Esophagus squamous epithelium (tissue), 5 donors: Measurements from ENCODE around the gene KRTAP9-3. TPM values are rescaled to one million over a fixed set of nuclear protein-coding genes. Genes with fewer than 3 reads are reported as not detected.

Source experiments
- DNase-seq: peaks from one replicate; lab custom pipeline; 2025; lab: John Stamatoyannopoulos, UW
- H3K27ac ChIP-seq, 4 donors: fragments of 200-600 bp; sonication (generic); one replicate each; pipeline ENCODE4 v1.5.1; 2016 to 2019; ENCODE audit warnings: mild to moderate bottlenecking in 1 of 4
- H3K27me3 ChIP-seq, 4 donors: fragments of 200-600 bp; sonication (generic); 1 replicate in 3 of 4; 2 replicates in 1 of 4; pipeline versions ENCODE4 v1.5.1 to v1.6.0; 2017 to 2021; ENCODE audit warnings: antibody characterized with exemption in 1 of 4
- H3K36me3 ChIP-seq, 3 donors: fragments of 200-600 bp; sonication (generic); one replicate each; pipeline ENCODE4 v1.5.1; 2016 to 2019
- H3K4me1 ChIP-seq, 3 donors: fragments of 200-600 bp; sonication (generic); one replicate each; pipeline ENCODE4 v1.5.1; 2017 to 2019
- H3K4me3 ChIP-seq, 4 donors: fragments of 200-600 bp; sonication (generic); 1 replicate in 3 of 4; 2 replicates in 1 of 4; pipeline ENCODE4 v1.5.1; 2016 to 2019; ENCODE audit warnings: mild to moderate bottlenecking in 2 of 4, moderate library complexity in 1 of 4
- H3K9me3 ChIP-seq, 3 donors: fragments of 200-600 bp; sonication (generic); one replicate each; pipeline ENCODE4 v1.5.1; 2016 to 2019
- POLR2A ChIP-seq, 4 donors: fragments of 450-650 bp; IDR thresholded peaks; one replicate each; pipeline ENCODE4 v1.6.1; 2017; ENCODE audit warnings: antibody characterized with exemption in 4 of 4, mild to moderate bottlenecking in 4 of 4, moderate library complexity in 3 of 4
- WGBS, 2 donors: methylation state at CpG; one replicate each; pipeline ENCODE4 v1.1.5; 2018; 5-methylcytosine and 5-hydroxymethylcytosine counted together
- intact Hi-C: fragments of 100-400 bp; cut with DNase I; formaldehyde crosslinking; loops from one replicate; pipeline ENCODE4 v1.15.0; 2022
- small RNA-seq, 4 donors: library from RNA; depleted of rRNA; stranded (forward); fragments of <200 nt; gene quantifications; one replicate each; pipeline ENCODE3, GENCODE V24; 2016
- total RNA-seq, 4 donors: library from RNA; depleted of rRNA; stranded (reverse); fragments of >200 nt; gene quantifications; one replicate each; pipeline ENCODE4 v1.1.0, GENCODE V29; 2016
- TF ChIP-seq, protein P1 (sequence below), 6 experiments: fragments of 450-650 bp in 4 of 6; fragments of 200-600 bp in 2 of 6; sonication (generic) in 2 of 6; IDR thresholded peaks; one replicate each; pipeline ENCODE4 v1.5.1; 2016 to 2019; ENCODE audit warnings: antibody characterized with exemption in 6 of 6, mild to moderate bottlenecking in 4 of 6, moderate library complexity in 4 of 6
- donor health status: DM: yes; HTN: yes; CAD: no.

The KRTAP9-3 gene
- total RNA-seq, 4 donors from 2014 or later: not detected

DNA sequence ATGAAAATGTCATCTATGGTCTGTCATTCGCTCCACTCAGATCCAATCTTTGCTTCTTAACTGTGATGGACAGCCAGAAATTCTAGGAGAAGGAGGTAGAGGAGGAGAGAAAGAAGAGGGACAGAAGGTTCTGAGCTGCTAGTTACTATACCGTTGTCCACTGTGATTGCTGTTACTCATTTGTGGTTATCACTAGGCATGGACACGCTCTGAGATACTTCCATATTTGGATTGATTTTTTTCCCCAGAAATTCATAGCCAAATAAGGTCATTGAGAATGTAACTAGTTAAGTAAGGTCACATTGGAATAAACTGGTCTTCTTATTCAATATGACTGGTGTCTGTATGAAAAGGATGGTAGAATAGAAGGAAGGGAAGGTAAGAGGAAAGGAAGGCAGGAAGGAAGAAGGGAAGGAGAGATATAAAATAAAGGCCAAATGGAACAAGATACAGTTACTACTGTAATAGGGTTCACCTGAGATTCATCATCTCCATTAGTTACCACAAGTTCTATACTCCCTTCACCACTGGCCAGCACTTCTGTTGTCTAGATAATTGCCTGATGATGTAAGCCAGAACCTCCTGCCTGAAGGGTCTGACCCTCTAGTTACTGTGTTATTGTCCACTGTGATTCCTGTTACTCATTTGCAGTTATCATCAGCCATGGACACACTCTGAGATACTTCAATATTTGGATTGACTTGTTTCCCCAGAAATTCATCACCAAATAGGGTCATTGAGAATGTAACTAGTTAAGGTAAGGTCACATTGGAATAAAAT is 46.1 kb downstream of the KRTAP9-3 start:
- DNase-seq: no peak
- Histone ChIP-seq H3K27me3 (peaks cover 0 to 10% (median 0%) of the 10 kb centered on the region in 4 donors), H3K9me3 (no peaks in the 10 kb centered on the region), H3K36me3 (no peaks in the 10 kb centered on the region), H3K27ac (no peak overlapping the region), H3K4me1 (no peaks in the 10 kb centered on the region), H3K4me3 (no peak overlapping the region)
- intact Hi-C loops: no loop called here
- no peak for TF ChIP-seq POLR2A (IDR thresholded peaks at IDR 0.05)
- TF ChIP-seq, protein P1, sequence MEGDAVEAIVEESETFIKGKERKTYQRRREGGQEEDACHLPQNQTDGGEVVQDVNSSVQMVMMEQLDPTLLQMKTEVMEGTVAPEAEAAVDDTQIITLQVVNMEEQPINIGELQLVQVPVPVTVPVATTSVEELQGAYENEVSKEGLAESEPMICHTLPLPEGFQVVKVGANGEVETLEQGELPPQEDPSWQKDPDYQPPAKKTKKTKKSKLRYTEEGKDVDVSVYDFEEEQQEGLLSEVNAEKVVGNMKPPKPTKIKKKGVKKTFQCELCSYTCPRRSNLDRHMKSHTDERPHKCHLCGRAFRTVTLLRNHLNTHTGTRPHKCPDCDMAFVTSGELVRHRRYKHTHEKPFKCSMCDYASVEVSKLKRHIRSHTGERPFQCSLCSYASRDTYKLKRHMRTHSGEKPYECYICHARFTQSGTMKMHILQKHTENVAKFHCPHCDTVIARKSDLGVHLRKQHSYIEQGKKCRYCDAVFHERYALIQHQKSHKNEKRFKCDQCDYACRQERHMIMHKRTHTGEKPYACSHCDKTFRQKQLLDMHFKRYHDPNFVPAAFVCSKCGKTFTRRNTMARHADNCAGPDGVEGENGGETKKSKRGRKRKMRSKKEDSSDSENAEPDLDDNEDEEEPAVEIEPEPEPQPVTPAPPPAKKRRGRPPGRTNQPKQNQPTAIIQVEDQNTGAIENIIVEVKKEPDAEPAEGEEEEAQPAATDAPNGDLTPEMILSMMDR (IDR thresholded peaks at IDR 0.05): no peak
- WGBS, 2 donors: 78 to 83% methylated on average over 3 of the region's 3 CpGs

Small RNAs within 50 kb of the gene (small RNA-seq; reads per million reads assigned to genes)
- gene KRTAP4-17P: 0 reads per million in 4 donors
- gene KRTAP9-10P: 0 reads per million in 4 donors

Other genes with a start within 250 kb of the KRTAP9-3 start
- under 1 TPM in 1 of 4 donors, not detected in 3; 0.19 TPM for gene KRT40, start 248.1 kb upstream of the KRTAP9-3 start, total RNA-seq
- gene KRTAP3-3, start 238.3 kb upstream of the KRTAP9-3 start, total RNA-seq: not detected
- under 1 TPM in 1 of 4 donors, not detected in 3; 0.57 TPM for gene KRTAP3-2, start 232.5 kb upstream of the KRTAP9-3 start, total RNA-seq
- gene KRTAP3-1, start 223.3 kb upstream of the KRTAP9-3 start, total RNA-seq: not detected
- not detected for gene KRTAP1-5, start 205.2 kb upstream of the KRTAP9-3 start, total RNA-seq
- gene KRTAP1-4, start 202.3 kb upstream of the KRTAP9-3 start, total RNA-seq: not detected
- not detected for gene KRTAP1-3, start 197.6 kb upstream of the KRTAP9-3 start, total RNA-seq
- gene KRTAP1-1, start 191.0 kb upstream of the KRTAP9-3 start, total RNA-seq: not detected
- not detected for gene KRTAP2-1, start 185.1 kb upstream of the KRTAP9-3 start, total RNA-seq
- gene KRTAP2-2, start 177.2 kb upstream of the KRTAP9-3 start, total RNA-seq: not detected
- gene KRTAP2-3, start 172.3 kb upstream of the KRTAP9-3 start, total RNA-seq: not detected
- gene KRTAP2-4, start 166.6 kb upstream of the KRTAP9-3 start, total RNA-seq: not detected
- not detected for gene KRTAP4-7, start 148.3 kb upstream of the KRTAP9-3 start, total RNA-seq
- gene KRTAP4-8, start 134.3 kb upstream of the KRTAP9-3 start, total RNA-seq: not detected
- gene KRTAP4-16, start 130.2 kb upstream of the KRTAP9-3 start, total RNA-seq: not detected
- gene KRTAP4-9, start 127.1 kb upstream of the KRTAP9-3 start, total RNA-seq: not detected
- under 1 TPM in 1 of 4 donors, not detected in 3; 0.22 TPM for gene KRTAP4-11, start 114.1 kb upstream of the KRTAP9-3 start, total RNA-seq
- not detected for gene KRTAP4-12, start 108.3 kb upstream of the KRTAP9-3 start, total RNA-seq
- gene KRTAP4-6, start 91.9 kb upstream of the KRTAP9-3 start, total RNA-seq: not detected
- not detected for gene KRTAP4-5, start 82.6 kb upstream of the KRTAP9-3 start, total RNA-seq
- not detected for gene KRTAP4-4, start 71.7 kb upstream of the KRTAP9-3 start, total RNA-seq
- not detected for gene KRTAP4-3, start 64.2 kb upstream of the KRTAP9-3 start, total RNA-seq
- gene KRTAP4-2, start 54.2 kb upstream of the KRTAP9-3 start, total RNA-seq: not detected
- gene KRTAP4-1, start 47.5 kb upstream of the KRTAP9-3 start, total RNA-seq: not detected
- not detected for gene KRTAP9-1, start 42.6 kb upstream of the KRTAP9-3 start, total RNA-seq
- gene KRTAP9-2, start 5.8 kb upstream of the KRTAP9-3 start, total RNA-seq: not detected
- not detected for gene KRTAP9-8, start 5.5 kb downstream of the KRTAP9-3 start, total RNA-seq
- not detected for gene KRTAP9-4, start 17.2 kb downstream of the KRTAP9-3 start, total RNA-seq
- not detected for gene KRTAP9-9, start 22.9 kb downstream of the KRTAP9-3 start, total RNA-seq
- not detected for gene KRTAP9-6, start 32.9 kb downstream of the KRTAP9-3 start, total RNA-seq
- gene KRTAP9-7, start 43.2 kb downstream of the KRTAP9-3 start, total RNA-seq: not detected
- gene KRTAP29-1, start 70.4 kb downstream of the KRTAP9-3 start, total RNA-seq: not detected
- not detected for gene KRTAP16-1, start 76.9 kb downstream of the KRTAP9-3 start, total RNA-seq
- not detected for gene KRTAP17-1, start 83.3 kb downstream of the KRTAP9-3 start, total RNA-seq
- 1 to 10 TPM in 2 of 4 donors, under 1 TPM in 1, not detected in 1; 0.21 to 2.7 (median 1.9) TPM for gene KRT33A, start 118.4 kb downstream of the KRTAP9-3 start, total RNA-seq
- under 1 TPM in 2 of 4 donors, not detected in 2; 0.32 to 0.57 TPM for gene KRT33B, start 137.4 kb downstream of the KRTAP9-3 start, total RNA-seq
- 1 to 10 TPM in 1 of 4 donors, under 1 TPM in 3; 0.40 to 1.1 (median 0.64) TPM for gene KRT34, start 149.9 kb downstream of the KRTAP9-3 start, total RNA-seq
- 1 to 10 TPM in 2 of 4 donors, under 1 TPM in 1, not detected in 1; 0.79 to 2.5 (median 1.5) TPM for gene KRT31, start 165.2 kb downstream of the KRTAP9-3 start, total RNA-seq
- gene KRT37, start 192.1 kb downstream of the KRTAP9-3 start, total RNA-seq: not detected
- under 1 TPM in 1 of 4 donors, not detected in 3; 0.18 TPM for gene KRT38, start 208.5 kb downstream of the KRTAP9-3 start, total RNA-seq
- gene KRT32, start 234.9 kb downstream of the KRTAP9-3 start, total RNA-seq: 10 to 100 TPM in 1 of 4 donors, 1 to 10 TPM in 2, under 1 TPM in 1; 0.61 to 12.8 (median 4.6) TPM
- gene KRT35, start 248.7 kb downstream of the KRTAP9-3 start, total RNA-seq: not detected